HCT116 (cell line): ENCODE results near the gene ST7.

ENCODE experiments used
- EZH2 ChIP-seq: fragments of 200-600 bp; sonication (generic); IDR thresholded peaks from 2 replicates; pipeline ENCODE4 v1.6.1; 2017; ENCODE audit warnings: antibody characterized with exemption, mixed run types
- TCF7L2 ChIP-seq: IDR thresholded peaks from 2 replicates; pipeline ENCODE4 v1.7.0; 2011; ENCODE audit warnings: borderline replicate concordance, inconsistent platforms; ENCODE audit not compliant: insufficient read depth, insufficient read length; ENCODE audit errors: extremely low read depth
- TF ChIP-seq, protein P1 (sequence below), 3 experiments: fragments of 200-600 bp in 1 of 3; sonication (generic) in 1 of 3; IDR thresholded peaks in 2 of 3; conservative IDR thresholded peaks in 1 of 3; 2 replicates each; pipeline ENCODE4 v1.5.1; 2012 to 2017; ENCODE audit warnings: low read depth in 2 of 3, low read length in 2 of 3, antibody characterized with exemption in 1 of 3, borderline replicate concordance in 1 of 3, control low read depth in 1 of 3, mild to moderate bottlenecking in 1 of 3, mixed read lengths in 1 of 3, mixed run types in 1 of 3, moderate library complexity in 1 of 3; ENCODE audit not compliant: insufficient read depth in 1 of 3

GRCh38 chr7:117077658-117078057 is 124.4 kb downstream of the ST7 start:
- no peak for TF ChIP-seq TCF7L2
- TF ChIP-seq, protein P1, sequence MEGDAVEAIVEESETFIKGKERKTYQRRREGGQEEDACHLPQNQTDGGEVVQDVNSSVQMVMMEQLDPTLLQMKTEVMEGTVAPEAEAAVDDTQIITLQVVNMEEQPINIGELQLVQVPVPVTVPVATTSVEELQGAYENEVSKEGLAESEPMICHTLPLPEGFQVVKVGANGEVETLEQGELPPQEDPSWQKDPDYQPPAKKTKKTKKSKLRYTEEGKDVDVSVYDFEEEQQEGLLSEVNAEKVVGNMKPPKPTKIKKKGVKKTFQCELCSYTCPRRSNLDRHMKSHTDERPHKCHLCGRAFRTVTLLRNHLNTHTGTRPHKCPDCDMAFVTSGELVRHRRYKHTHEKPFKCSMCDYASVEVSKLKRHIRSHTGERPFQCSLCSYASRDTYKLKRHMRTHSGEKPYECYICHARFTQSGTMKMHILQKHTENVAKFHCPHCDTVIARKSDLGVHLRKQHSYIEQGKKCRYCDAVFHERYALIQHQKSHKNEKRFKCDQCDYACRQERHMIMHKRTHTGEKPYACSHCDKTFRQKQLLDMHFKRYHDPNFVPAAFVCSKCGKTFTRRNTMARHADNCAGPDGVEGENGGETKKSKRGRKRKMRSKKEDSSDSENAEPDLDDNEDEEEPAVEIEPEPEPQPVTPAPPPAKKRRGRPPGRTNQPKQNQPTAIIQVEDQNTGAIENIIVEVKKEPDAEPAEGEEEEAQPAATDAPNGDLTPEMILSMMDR (IDR thresholded peaks at IDR 0.05 in 2 of 3, conservative IDR thresholded peaks at IDR 0.05 in 1 of 3; ENCODE audit: borderline replicate concordance in 1 of 3, insufficient read depth in 1 of 3, low read depth in 2 of 3, low read length in 2 of 3): no peak
- no peak for TF ChIP-seq EZH2
